Right forelimb (tissue), 1 donor: Measurements from ENCODE around the gene FHL1.

ENCODE experiments used
- DNase-seq: peaks from one replicate; pipeline ENCODE4 v3.0.0-alpha.2; 2018

Gene FHL1

GRCh38 chrX:136260776-136261175 is 113.4 kb downstream of the FHL1 start:
- DNase-seq: peak; percentile 48
